H1 (cell line): Measurements from ENCODE around the gene POP5. TPM values are rescaled to one million over a fixed set of nuclear protein-coding genes. Genes with fewer than 3 reads are reported as not detected.

Experiments used
- CTCF ChIA-PET: fragments of 300-600 bp; sonication (Branson Sonifier 250); formaldehyde crosslinking; loops from one replicate; lab custom pipeline; 2021; ENCODE audit not compliant: partially characterized antibody; lab: Charles Lee
- POLR2A ChIA-PET: fragments of 300-600 bp; sonication (Branson Sonifier 250); formaldehyde crosslinking; loops from one replicate; lab custom pipeline; 2021; ENCODE audit warnings: inconsistent platforms; ENCODE audit not compliant: partially characterized antibody; lab: Charles Lee
- DNase-seq, 2 experiments: peaks; one replicate each; pipeline versions ENCODE4 v3.0.0 to v3.0.0-alpha.2; 2010 to 2022; ENCODE audit warnings: low spot score in 2 of 2, low read depth in 1 of 2, mixed read lengths in 1 of 2
- FAIRE-seq: peaks from 2 replicates; lab custom pipeline; 2011; peaks lifted over from hg19 to GRCh38; lab: Jason Lieb, UNC
- H2AFZ ChIP-seq: 2 replicates; pipeline ENCODE4 v1.8.1; 2012; ENCODE audit warnings: low read length, inconsistent platforms
- H2AK5ac ChIP-seq: 2 replicates; pipeline ENCODE4 v1.6.1; 2013; ENCODE audit warnings: low read depth, low read length
- H2BK120ac ChIP-seq: replicated peaks from 2 replicates; pipeline ENCODE3; 2013; ENCODE audit warnings: low read depth, low read length, inconsistent platforms
- H2BK12ac ChIP-seq: 2 replicates; pipeline ENCODE4 v1.6.1; 2013; ENCODE audit warnings: low read depth, low read length
- H2BK15ac ChIP-seq: 2 replicates; pipeline ENCODE4 v1.6.1; 2013; ENCODE audit warnings: low read length
- H2BK20ac ChIP-seq: 2 replicates; pipeline ENCODE4 v1.6.1; 2013; ENCODE audit warnings: low read length
- H2BK5ac ChIP-seq: 2 replicates; pipeline ENCODE4 v1.6.1; 2013; ENCODE audit warnings: low read depth, low read length
- H3K14ac ChIP-seq: 2 replicates; pipeline ENCODE4 v1.6.1; 2013; ENCODE audit warnings: inconsistent platforms; ENCODE audit not compliant: insufficient read length
- H3K18ac ChIP-seq: 2 replicates; pipeline ENCODE4 v1.6.1; 2013; ENCODE audit warnings: low read length; ENCODE audit errors: extremely low read depth
- H3K23ac ChIP-seq: 2 replicates; pipeline ENCODE4 v1.6.1; 2013; ENCODE audit warnings: inconsistent platforms; ENCODE audit not compliant: insufficient read length
- H3K23me2 ChIP-seq: 2 replicates; pipeline ENCODE4 v1.6.1; 2013; ENCODE audit warnings: low read depth, low read length
- H3K27ac ChIP-seq: 2 replicates; pipeline ENCODE4 v1.6.1; 2011; ENCODE audit warnings: low read depth, low read length, inconsistent platforms
- H3K27me3 ChIP-seq, 4 experiments: replicated peaks in 1 of 4; 1 replicate in 1 of 4; 2 replicates in 3 of 4; pipeline versions ENCODE4 v1.6.1 to v1.8.1; 2011 to 2013; ENCODE audit warnings: low read length in 3 of 4, mild to moderate bottlenecking in 3 of 4, inconsistent platforms in 2 of 4, mixed read lengths in 2 of 4, moderate library complexity in 1 of 4; ENCODE audit not compliant: control insufficient read depth in 3 of 4, insufficient read depth in 3 of 4; ENCODE audit errors: extremely low read depth in 1 of 4
- H3K36me3 ChIP-seq, 4 experiments: 2 replicates each; pipeline versions ENCODE4 v1.6.1 to v1.8.1; 2011 to 2013; ENCODE audit warnings: mild to moderate bottlenecking in 4 of 4, low read length in 3 of 4, moderate library complexity in 2 of 4, control low read depth in 1 of 4, inconsistent platforms in 1 of 4; ENCODE audit not compliant: insufficient read depth in 4 of 4, control insufficient read depth in 2 of 4
- H3K4ac ChIP-seq: replicated peaks from 2 replicates; pipeline ENCODE3; 2013; ENCODE audit warnings: low read length, low read depth, mixed read lengths, inconsistent platforms; ENCODE audit not compliant: insufficient read length
- H3K4me1 ChIP-seq, 4 experiments: replicated peaks in 1 of 4; 1 replicate in 1 of 4; 2 replicates in 3 of 4; pipeline versions ENCODE4 v1.6.1 to v1.8.1; 2011 to 2013; ENCODE audit warnings: low read length in 3 of 4, inconsistent platforms in 2 of 4, mixed read lengths in 1 of 4; ENCODE audit not compliant: insufficient read depth in 4 of 4, control insufficient read depth in 3 of 4
- H3K4me2 ChIP-seq, 2 experiments: 2 replicates each; pipeline versions ENCODE4 v1.6.1 to v1.8.1; 2011 to 2013; ENCODE audit warnings: low read depth in 2 of 2, low read length in 2 of 2, control low read depth in 1 of 2, inconsistent platforms in 1 of 2, mild to moderate bottlenecking in 1 of 2; ENCODE audit not compliant: insufficient read depth in 1 of 2
- H3K4me3 ChIP-seq, 4 experiments: fragments of 200-600, 300-600 bp in 1 of 4; sonication (generic), shearing (Covaris generic), sonication (Bioruptor Twin) in 1 of 4; 2 replicates each; pipeline versions ENCODE4 v1.5.1 to v1.8.1; 2011 to 2016; ENCODE audit warnings: low read length in 4 of 4, low read depth in 3 of 4, control low read depth in 2 of 4, inconsistent platforms in 2 of 4, mild to moderate bottlenecking in 2 of 4, mixed read lengths in 1 of 4, moderate library complexity in 1 of 4; ENCODE audit not compliant: insufficient read depth in 2 of 4; ENCODE audit errors: extremely low read depth in 1 of 4
- H3K56ac ChIP-seq: replicated peaks from 2 replicates; pipeline ENCODE3; 2013; ENCODE audit warnings: low read depth, mild to moderate bottlenecking, mixed read lengths, low read length, inconsistent platforms; ENCODE audit not compliant: insufficient read length
- H3K79me1 ChIP-seq: 2 replicates; pipeline ENCODE4 v1.6.1; 2013; ENCODE audit warnings: low read depth, low read length, control low read depth
- H3K79me2 ChIP-seq, 2 experiments: 2 replicates each; pipeline versions ENCODE4 v1.6.1 to v1.8.1; 2012 to 2013; ENCODE audit warnings: low read length in 2 of 2, mild to moderate bottlenecking in 2 of 2, inconsistent platforms in 1 of 2; ENCODE audit not compliant: insufficient read depth in 2 of 2, control insufficient read depth in 1 of 2
- H3K9ac ChIP-seq, 4 experiments: replicated peaks in 1 of 4; 1 replicate in 1 of 4; 2 replicates in 3 of 4; pipeline versions ENCODE4 v1.6.1 to v1.8.1; 2011 to 2013; ENCODE audit warnings: low read depth in 3 of 4, low read length in 3 of 4, control low read depth in 2 of 4, mild to moderate bottlenecking in 2 of 4, moderate library complexity in 2 of 4, inconsistent platforms in 1 of 4; ENCODE audit errors: extremely low read depth in 1 of 4
- H3K9me3 ChIP-seq, 2 experiments: 2 replicates each; pipeline versions ENCODE4 v1.6.1 to v1.8.1; 2012 to 2013; ENCODE audit warnings: mild to moderate bottlenecking in 2 of 2, moderate library complexity in 2 of 2, control low read depth in 1 of 2, inconsistent platforms in 1 of 2, low read depth in 1 of 2, low read length in 1 of 2, mixed read lengths in 1 of 2; ENCODE audit not compliant: insufficient read depth in 2 of 2
- H4K20me1 ChIP-seq, 2 experiments: replicated peaks in 1 of 2; 2 replicates each; pipeline versions ENCODE3 to v1.8.1; 2011 to 2013; ENCODE audit warnings: inconsistent platforms in 2 of 2, low read length in 2 of 2, mild to moderate bottlenecking in 1 of 2; ENCODE audit not compliant: insufficient read depth in 2 of 2, control insufficient read depth in 1 of 2
- H4K5ac ChIP-seq: 2 replicates; pipeline ENCODE4 v1.6.1; 2013; ENCODE audit warnings: low read length, low read depth, mixed read lengths, inconsistent platforms; ENCODE audit not compliant: insufficient read length
- H4K8ac ChIP-seq: 2 replicates; pipeline ENCODE4 v1.8.0; 2013; ENCODE audit warnings: mild to moderate bottlenecking, moderate library complexity, low read length, inconsistent platforms; ENCODE audit not compliant: insufficient read depth; ENCODE audit errors: extremely low read depth
- H4K91ac ChIP-seq: replicated peaks from 2 replicates; pipeline ENCODE3; 2013; ENCODE audit warnings: low read length, mixed read lengths, inconsistent platforms; ENCODE audit not compliant: insufficient read length
- JUND ChIP-seq: IDR thresholded peaks from 2 replicates; pipeline ENCODE4 v1.6.1; 2011; ENCODE audit warnings: mild to moderate bottlenecking, improper control_type of control experiment, low read length
- POLR2A ChIP-seq, 2 experiments: IDR thresholded peaks; 1 replicate in 1 of 2; 2 replicates in 1 of 2; pipeline ENCODE4 v1.6.1; 2011; ENCODE audit warnings: low read depth in 2 of 2, low read length in 2 of 2, mild to moderate bottlenecking in 2 of 2; ENCODE audit errors: control extremely low read depth in 1 of 2
- SAP30 ChIP-seq: fragments of 300-600 bp; sonication (generic); IDR thresholded peaks from 2 replicates; pipeline ENCODE4 v1.7.1; 2012; ENCODE audit warnings: low read length, moderate library complexity, mild to moderate bottlenecking, inconsistent platforms; ENCODE audit not compliant: insufficient read depth, insufficient replicate concordance
- TCF12 ChIP-seq: IDR thresholded peaks from 2 replicates; pipeline ENCODE4 v1.6.1; 2011; ENCODE audit warnings: low read depth, mild to moderate bottlenecking, low read length
- WGBS, 2 experiments: shearing (Covaris generic) in 1 of 2; methylation state at CpG; one replicate each; pipeline versions ENCODE4 v1.1.6 to v1.1.7; 2013 to 2015; ENCODE audit warnings: low lambda C conversion rate in 2 of 2, mixed read lengths in 2 of 2, inconsistent platforms in 1 of 2, low coverage in 1 of 2, missing lambda C conversion rate in 1 of 2; ENCODE audit not compliant: insufficient replicate concordance in 2 of 2, insufficient coverage in 1 of 2, insufficient read length in 1 of 2; ENCODE audit errors: extremely low coverage in 1 of 2, missing lambda C conversion rate in 1 of 2; 5-methylcytosine and 5-hydroxymethylcytosine counted together
- polyA plus RNA-seq, 7 experiments: library from polyadenylated mRNA; depleted of rRNA in 3 of 7; stranded (reverse) in 5 of 7; unstranded in 2 of 7; fragments of >200 nt in 5 of 7; fragments of 200-250 nt in 2 of 7; gene quantifications; 1 replicate in 5 of 7; 2 replicates in 1 of 7; 4 replicates in 1 of 7; pipeline versions ENCODE4 v1.2.1 to v1.2.3, GENCODE V29; 2011 to 2013; ENCODE audit warnings: missing spikeins in 2 of 7, mixed read lengths in 2 of 7
- total RNA-seq: library from RNA; stranded (reverse); fragmentation: NEBNext Ultra II Directional; extraction: Animal tissue kit (Norgen Biotek cat#: 25700); gene quantifications from 2 replicates; pipeline ENCODE4 v1.2.1, GENCODE V29; 2021

Gene POP5
- total and polyA plus RNA-seq, 2 of the 8 experiments (the other 6 are each of a cell fraction or from before 2014, with no cell fraction given), result 59.7 to 124 TPM

DNA sequence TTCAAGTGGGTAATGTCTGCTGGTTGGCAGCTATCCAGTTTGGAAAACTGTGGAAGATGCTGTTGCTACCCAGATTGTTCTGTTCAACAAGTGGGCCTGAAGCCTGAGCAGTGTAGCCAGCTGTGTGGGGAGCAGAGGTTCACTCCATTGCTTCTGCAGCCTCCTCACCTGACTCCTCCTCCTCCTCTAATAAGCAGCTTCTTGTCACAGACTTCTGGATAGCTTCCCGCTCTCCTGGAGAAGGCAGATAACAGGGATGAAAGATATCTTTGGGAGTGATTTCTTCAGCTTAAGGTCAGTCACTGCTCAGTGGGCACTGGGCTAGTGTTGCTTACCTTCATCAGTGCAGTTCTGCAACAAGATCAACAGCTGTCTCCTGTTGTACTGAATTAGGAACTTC, 2.0 kb downstream of the POP5 start:
- DNase-seq, result no peak
- H2BK20ac ChIP-seq, result no peak overlapping the region
- no peak overlapping the region for H3K4me3 ChIP-seq
- no peak overlapping the region for H4K5ac ChIP-seq
- no peak overlapping the region for H3K4me2 ChIP-seq
- no peak for TF ChIP-seq JUND
- 0 out of 3 replicates have a peak, but pooled peaks of 1 of the 2 experiments have one; percentile 17 for TF ChIP-seq POLR2A (IDR thresholded peaks at IDR 0.05; ENCODE audit: control extremely low read depth in 1 of 2, low read depth in 2 of 2, low read length in 2 of 2)
- no peak for TF ChIP-seq TCF12
- TF ChIP-seq SAP30, result no peak
- WGBS, 2 experiments, result 94% methylated on average over 1 of the region's 1 CpG; no CpG with 5 or more reads in 1 of the 2 experiments
- H2AK5ac ChIP-seq, result no peak overlapping the region
- CTCF ChIA-PET, result interaction anchor here (0.5 to 8.3 kb wide), 7 partner anchors 46 to 362 kb away, joined by 3 to 111 read pairs (median 3); no protein-coding TSS in a partner anchor
- H3K23ac ChIP-seq, result no peak overlapping the region
- peaks cover 0 to 7% of the 10 kb centered on the region in 2 experiments for H4K20me1 ChIP-seq
- H2AFZ ChIP-seq, result no peak overlapping the region
- H4K91ac ChIP-seq, result no peak overlapping the region
- peaks cover 0 to 2% (median 0%) of the 10 kb centered on the region in 4 experiments; a peak in 1 of 7 replicates for H3K27me3 ChIP-seq
- no peak overlapping the region for H2BK12ac ChIP-seq
- H2BK120ac ChIP-seq, result no peak overlapping the region
- H3K4me1 ChIP-seq, result peaks cover 0 to 3% (median 1%) of the 10 kb centered on the region in 4 experiments; a peak in 3 of 7 replicates
- no peaks in the 10 kb centered on the region for H3K79me1 ChIP-seq
- H3K9ac ChIP-seq, result no peak overlapping the region
- FAIRE-seq, result no peak
- H3K56ac ChIP-seq, result no peak overlapping the region
- no peak overlapping the region; the same call in 1 of the 2 replicates for H4K8ac ChIP-seq
- peaks cover 3% of the 10 kb centered on the region for H3K23me2 ChIP-seq
- H3K36me3 ChIP-seq, result peaks cover 31 to 49% (median 41%) of the 10 kb centered on the region in 4 experiments
- H3K79me2 ChIP-seq, result peaks cover 0 to 3% of the 10 kb centered on the region in 2 experiments; a peak in 1 of 4 replicates
- no peak overlapping the region for H3K18ac ChIP-seq
- H3K14ac ChIP-seq, result no peak overlapping the region
- H3K9me3 ChIP-seq, result no peaks in the 10 kb centered on the region
- POLR2A ChIA-PET, result interaction anchor here (1.1 to 1.8 kb wide), 3 partner anchors 47 to 531 kb away, joined by 3 to 7 read pairs (median 3); partner anchors contain the start of gene UNC119B
- H3K4ac ChIP-seq, result no peak overlapping the region
- H2BK15ac ChIP-seq, result no peak overlapping the region
- no peak overlapping the region for H3K27ac ChIP-seq
- no peak overlapping the region for H2BK5ac ChIP-seq
